ENCODE data around the gene PYHIN1.

DNA sequence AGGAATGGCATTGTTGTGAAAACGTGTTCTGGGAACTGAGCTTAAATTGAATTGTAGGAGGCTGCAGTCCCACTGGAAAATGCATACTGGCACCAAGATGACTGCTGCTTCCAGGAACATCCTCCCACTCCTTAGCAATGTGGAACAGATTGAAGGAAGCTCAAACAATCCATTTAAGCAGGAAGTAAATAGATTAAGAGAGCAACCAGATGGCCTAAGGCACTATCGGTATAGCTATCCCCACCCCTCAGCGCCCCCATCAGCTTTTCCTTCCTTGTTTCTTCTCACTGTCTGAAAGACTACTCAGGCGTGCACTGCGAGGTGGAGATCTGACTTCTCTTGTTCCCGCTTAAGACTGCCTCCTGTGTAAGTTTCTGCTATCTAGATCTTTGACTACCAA is 74.3 kb downstream of the PYHIN1 start:
- TF ChIP-seq, protein P1, sequence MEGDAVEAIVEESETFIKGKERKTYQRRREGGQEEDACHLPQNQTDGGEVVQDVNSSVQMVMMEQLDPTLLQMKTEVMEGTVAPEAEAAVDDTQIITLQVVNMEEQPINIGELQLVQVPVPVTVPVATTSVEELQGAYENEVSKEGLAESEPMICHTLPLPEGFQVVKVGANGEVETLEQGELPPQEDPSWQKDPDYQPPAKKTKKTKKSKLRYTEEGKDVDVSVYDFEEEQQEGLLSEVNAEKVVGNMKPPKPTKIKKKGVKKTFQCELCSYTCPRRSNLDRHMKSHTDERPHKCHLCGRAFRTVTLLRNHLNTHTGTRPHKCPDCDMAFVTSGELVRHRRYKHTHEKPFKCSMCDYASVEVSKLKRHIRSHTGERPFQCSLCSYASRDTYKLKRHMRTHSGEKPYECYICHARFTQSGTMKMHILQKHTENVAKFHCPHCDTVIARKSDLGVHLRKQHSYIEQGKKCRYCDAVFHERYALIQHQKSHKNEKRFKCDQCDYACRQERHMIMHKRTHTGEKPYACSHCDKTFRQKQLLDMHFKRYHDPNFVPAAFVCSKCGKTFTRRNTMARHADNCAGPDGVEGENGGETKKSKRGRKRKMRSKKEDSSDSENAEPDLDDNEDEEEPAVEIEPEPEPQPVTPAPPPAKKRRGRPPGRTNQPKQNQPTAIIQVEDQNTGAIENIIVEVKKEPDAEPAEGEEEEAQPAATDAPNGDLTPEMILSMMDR (conservative IDR thresholded peaks at IDR 0.05; ENCODE audit: low read depth in 2 of 2): no peak; a peak in 1 of 4 replicates
- TF ChIP-seq EZH2phosphoT487 (IDR thresholded peaks at IDR 0.05; ENCODE audit: unreplicated experiment): no peak
- TF ChIP-seq, protein P2, sequence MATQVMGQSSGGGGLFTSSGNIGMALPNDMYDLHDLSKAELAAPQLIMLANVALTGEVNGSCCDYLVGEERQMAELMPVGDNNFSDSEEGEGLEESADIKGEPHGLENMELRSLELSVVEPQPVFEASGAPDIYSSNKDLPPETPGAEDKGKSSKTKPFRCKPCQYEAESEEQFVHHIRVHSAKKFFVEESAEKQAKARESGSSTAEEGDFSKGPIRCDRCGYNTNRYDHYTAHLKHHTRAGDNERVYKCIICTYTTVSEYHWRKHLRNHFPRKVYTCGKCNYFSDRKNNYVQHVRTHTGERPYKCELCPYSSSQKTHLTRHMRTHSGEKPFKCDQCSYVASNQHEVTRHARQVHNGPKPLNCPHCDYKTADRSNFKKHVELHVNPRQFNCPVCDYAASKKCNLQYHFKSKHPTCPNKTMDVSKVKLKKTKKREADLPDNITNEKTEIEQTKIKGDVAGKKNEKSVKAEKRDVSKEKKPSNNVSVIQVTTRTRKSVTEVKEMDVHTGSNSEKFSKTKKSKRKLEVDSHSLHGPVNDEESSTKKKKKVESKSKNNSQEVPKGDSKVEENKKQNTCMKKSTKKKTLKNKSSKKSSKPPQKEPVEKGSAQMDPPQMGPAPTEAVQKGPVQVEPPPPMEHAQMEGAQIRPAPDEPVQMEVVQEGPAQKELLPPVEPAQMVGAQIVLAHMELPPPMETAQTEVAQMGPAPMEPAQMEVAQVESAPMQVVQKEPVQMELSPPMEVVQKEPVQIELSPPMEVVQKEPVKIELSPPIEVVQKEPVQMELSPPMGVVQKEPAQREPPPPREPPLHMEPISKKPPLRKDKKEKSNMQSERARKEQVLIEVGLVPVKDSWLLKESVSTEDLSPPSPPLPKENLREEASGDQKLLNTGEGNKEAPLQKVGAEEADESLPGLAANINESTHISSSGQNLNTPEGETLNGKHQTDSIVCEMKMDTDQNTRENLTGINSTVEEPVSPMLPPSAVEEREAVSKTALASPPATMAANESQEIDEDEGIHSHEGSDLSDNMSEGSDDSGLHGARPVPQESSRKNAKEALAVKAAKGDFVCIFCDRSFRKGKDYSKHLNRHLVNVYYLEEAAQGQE (IDR thresholded peaks at IDR 0.05; ENCODE audit: unreplicated experiment): no peak
- no peak for TF ChIP-seq EZH2 (IDR thresholded peaks at IDR 0.05; ENCODE audit: low read depth, unreplicated experiment)
- TF ChIP-seq POLR2AphosphoS5 (IDR thresholded peaks at IDR 0.05; ENCODE audit: low read depth): no peak
- TF ChIP-seq JUNB (IDR thresholded peaks at IDR 0.05; ENCODE audit: unreplicated experiment): no peak
- TF ChIP-seq ZNF462 (CRISPR knock-in tag; IDR thresholded peaks at IDR 0.05): no peak
- TF ChIP-seq CREB1 (CRISPR knock-in tag; IDR thresholded peaks at IDR 0.05; ENCODE audit: low read depth): no peak
- TF ChIP-seq ZNF114 (CRISPR knock-in tag; IDR thresholded peaks at IDR 0.05): no peak
